Endodermal cell (in vitro differentiated cells): ENCODE measurements around the gene DUS2. TPM values are rescaled to one million over a fixed set of nuclear protein-coding genes. Genes with fewer than 3 reads are reported as not detected.
A peak's percentile ranks its signal among the peaks of the same experiment; 100 is the strongest.

ENCODE experiments used
- DNase-seq: peaks from one replicate; pipeline ENCODE4 v3.0.0-alpha.2; 2017
- H3K27ac ChIP-seq: 2 replicates; pipeline ENCODE4 v1.5.1; 2013; ENCODE audit warnings: mild to moderate bottlenecking, low read depth, low read length, moderate library complexity
- H3K27me3 ChIP-seq: 2 replicates; pipeline ENCODE4 v1.6.1; 2013; ENCODE audit warnings: mild to moderate bottlenecking, low read length, moderate library complexity; ENCODE audit not compliant: insufficient read depth, control insufficient read depth, poor library complexity, severe bottlenecking
- H3K36me3 ChIP-seq: 2 replicates; pipeline ENCODE4 v1.7.0; 2013; ENCODE audit warnings: mild to moderate bottlenecking, low read length, moderate library complexity; ENCODE audit not compliant: control insufficient read depth, insufficient read depth
- H3K4me1 ChIP-seq: one replicate; pipeline ENCODE4 v1.7.0; 2013; ENCODE audit warnings: low read length; ENCODE audit not compliant: control insufficient read depth, insufficient read depth
- H3K4me3 ChIP-seq: 2 replicates; pipeline ENCODE4 v1.5.1; 2013; ENCODE audit warnings: mild to moderate bottlenecking, low read length, moderate library complexity
- H3K9ac ChIP-seq: 2 replicates; pipeline ENCODE4 v1.6.1; 2013; ENCODE audit warnings: mild to moderate bottlenecking, low read length, moderate library complexity; ENCODE audit not compliant: poor library complexity, severe bottlenecking; ENCODE audit errors: extremely low read depth
- H3K9me3 ChIP-seq: 2 replicates; pipeline ENCODE4 v1.6.1; 2013; ENCODE audit warnings: mild to moderate bottlenecking, low read length, moderate library complexity; ENCODE audit not compliant: control insufficient read depth
- H3K27ac Mint-ChIP-seq: 2 replicates; pipeline ENCODE4 v1.8.0; 2020; ENCODE audit warnings: mixed read lengths
- H3K27me3 Mint-ChIP-seq: 2 replicates; pipeline ENCODE4 v1.8.0; 2021; ENCODE audit warnings: mild to moderate bottlenecking, mixed read lengths; ENCODE audit not compliant: insufficient read depth
- H3K36me3 Mint-ChIP-seq: 2 replicates; pipeline ENCODE4 v1.8.0; 2020; ENCODE audit warnings: low read depth, mixed read lengths
- H3K4me1 Mint-ChIP-seq: 2 replicates; pipeline ENCODE4 v1.8.0; 2020; ENCODE audit warnings: mixed read lengths
- H3K4me3 Mint-ChIP-seq: 2 replicates; pipeline ENCODE4 v1.8.0; 2020; ENCODE audit warnings: mild to moderate bottlenecking, moderate library complexity, mixed read lengths
- H3K9me3 Mint-ChIP-seq: 2 replicates; pipeline ENCODE4 v1.8.0; 2020; ENCODE audit warnings: mild to moderate bottlenecking, mixed read lengths
- CTCF ChIP-seq: fragments of 200-600 bp; sonication (generic); conservative IDR thresholded peaks from 2 replicates; pipeline ENCODE4 v1.5.0; 2021; ENCODE audit warnings: antibody characterized with exemption, mild to moderate bottlenecking
- WGBS, 2 experiments: methylation state at CpG; one replicate each; pipeline versions ENCODE4 v1.1.5 to v1.1.7; 2013; ENCODE audit warnings: missing lambda C conversion rate in 2 of 2, mixed read lengths in 1 of 2; ENCODE audit not compliant: insufficient coverage in 1 of 2, insufficient read length in 1 of 2; 5-methylcytosine and 5-hydroxymethylcytosine counted together
- total RNA-seq, 2 donors: library from RNA; stranded (reverse); fragmentation: NEBNext Ultra II Directional in 1 of 2; extraction: Animal tissue kit (Norgen Biotek cat#: 25700) in 1 of 2; gene quantifications; 2 replicates in 1 of 2; 3 replicates in 1 of 2; pipeline ENCODE4 v1.2.1, GENCODE V29; 2021

DUS2 gene
- total RNA-seq, 2 donors from 2014 or later: 23.4 to 24.0 TPM

DNA sequence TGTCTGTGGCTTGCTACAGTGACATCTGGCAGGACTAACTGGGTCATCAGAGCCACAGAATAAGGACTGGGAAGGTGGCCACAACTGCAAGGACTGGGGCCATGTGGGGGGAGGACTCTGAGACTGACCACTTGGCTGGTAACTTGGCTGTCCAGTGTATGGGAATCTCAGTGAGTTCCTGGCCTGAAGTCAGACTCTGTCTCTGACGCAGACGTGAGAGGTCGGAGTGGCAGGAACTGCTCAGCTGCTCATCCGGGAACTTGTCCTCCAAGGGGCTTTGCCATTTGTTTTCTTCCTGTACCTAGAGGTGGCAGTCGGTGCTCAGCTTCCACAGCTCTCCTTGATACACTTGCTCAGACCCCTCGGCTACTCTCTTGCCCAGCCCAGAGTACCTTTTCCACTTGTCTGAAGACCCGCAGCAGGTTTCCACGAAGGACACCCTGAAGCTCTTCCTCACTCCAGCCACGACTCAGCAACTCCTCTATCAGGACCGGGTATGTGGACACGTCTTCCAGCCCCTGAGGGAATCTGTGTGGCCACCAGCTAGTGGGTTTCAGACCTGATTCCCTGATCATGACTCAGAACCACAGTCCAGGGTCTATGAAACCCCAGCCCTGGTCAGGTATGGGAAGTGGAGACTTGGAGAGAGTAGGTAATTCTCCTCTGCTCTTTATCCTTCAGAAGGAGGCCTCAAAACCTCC is 35.5 kb upstream of the DUS2 start:
- Mint-ChIP-seq H3K36me3 (no peaks in the 10 kb centered on the region), H3K4me3 (no peak overlapping the region), H3K27ac (no peak overlapping the region), H3K9me3 (peaks cover 6% of the 10 kb centered on the region), H3K4me1 (peaks cover 3% of the 10 kb centered on the region), H3K27me3 (peaks cover 27% of the 10 kb centered on the region)
- 91 to 99% methylated on average over 11 of the region's 11 CpGs for WGBS, 2 experiments
- Histone ChIP-seq H3K4me3 (no peak overlapping the region), H3K4me1 (no peaks in the 10 kb centered on the region), H3K9me3 (no peaks in the 10 kb centered on the region), H3K9ac (no peak overlapping the region), H3K27me3 (peaks cover 5% of the 10 kb centered on the region), H3K36me3 (no peaks in the 10 kb centered on the region), H3K27ac (no peak overlapping the region)
- DNase-seq: no peak
- no peak for TF ChIP-seq CTCF

GRCh38 chr16:67988675-67989074 is 34.4 kb upstream of the DUS2 start:
- WGBS, 2 experiments: 84 to 91% methylated on average over 3 of the region's 3 CpGs
- Mint-ChIP-seq H3K4me3 (no peak overlapping the region), H3K9me3 (no peaks in the 10 kb centered on the region), H3K4me1 (no peaks in the 10 kb centered on the region), H3K27me3 (peaks cover 23% of the 10 kb centered on the region), H3K27ac (no peak overlapping the region), H3K36me3 (no peaks in the 10 kb centered on the region)
- Histone ChIP-seq H3K36me3 (no peaks in the 10 kb centered on the region), H3K9ac (no peak overlapping the region), H3K27me3 (peaks cover 9% of the 10 kb centered on the region), H3K9me3 (no peaks in the 10 kb centered on the region), H3K27ac (no peak overlapping the region), H3K4me3 (no peak overlapping the region), H3K4me1 (no peaks in the 10 kb centered on the region)
- no peak for DNase-seq
- no peak for TF ChIP-seq CTCF

DNA sequence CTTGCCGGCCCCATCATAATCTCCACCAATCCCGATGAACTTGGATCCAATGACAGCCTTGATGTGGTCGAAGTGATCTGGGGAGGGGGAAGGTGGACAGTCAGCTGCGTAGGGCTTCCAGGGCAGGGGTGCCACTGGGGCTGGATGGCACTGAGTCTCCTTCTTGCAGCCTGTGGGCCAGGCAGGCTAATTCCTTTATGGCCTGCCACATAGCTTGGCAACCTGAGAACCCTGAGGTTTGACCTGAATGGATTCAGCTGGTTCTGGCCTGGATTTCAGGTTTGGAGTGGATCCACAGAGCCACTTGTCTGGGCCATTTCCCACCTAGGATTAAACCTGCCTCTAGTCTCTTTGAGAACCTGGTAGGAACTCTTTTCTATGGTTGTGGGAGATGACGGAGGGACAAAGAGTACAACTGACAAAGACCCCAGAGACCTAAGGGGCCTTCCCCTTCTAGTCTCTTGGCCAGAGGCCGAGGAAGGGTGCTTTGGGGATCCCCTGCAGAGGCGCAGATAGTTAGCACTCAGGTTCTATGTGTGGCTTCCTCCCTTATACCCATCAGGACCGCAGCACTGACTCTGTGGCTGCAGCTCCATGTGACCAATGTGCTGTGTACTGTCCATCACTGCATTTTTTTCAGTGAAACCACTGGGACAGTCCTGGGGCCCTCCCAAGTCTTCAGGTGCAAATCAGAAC is 33.6 kb upstream of the DUS2 start:
- peaks cover 23% of the 10 kb centered on the region for H3K27me3 Mint-ChIP-seq
- Histone ChIP-seq H3K4me3 (no peak overlapping the region), H3K9me3 (no peaks in the 10 kb centered on the region), H3K36me3 (no peaks in the 10 kb centered on the region), H3K27me3 (peaks cover 9% of the 10 kb centered on the region), H3K9ac (no peak overlapping the region), H3K27ac (no peak overlapping the region), H3K4me1 (no peaks in the 10 kb centered on the region)
- peak; percentile 36 for DNase-seq
- 88 to 89% methylated on average over 4 to 8 of the region's 8 CpGs for WGBS, 2 experiments
- no peak overlapping the region for H3K27ac Mint-ChIP-seq
- no peaks in the 10 kb centered on the region for H3K4me1 Mint-ChIP-seq
- H3K36me3 Mint-ChIP-seq: no peaks in the 10 kb centered on the region
- no peak for TF ChIP-seq CTCF
- no peak overlapping the region for H3K4me3 Mint-ChIP-seq
- H3K9me3 Mint-ChIP-seq: no peaks in the 10 kb centered on the region
